ENCODE measurements around the gene NGDN.

The NGDN gene

GRCh38 chr14:23441076-23441475 lies 28.4 kb upstream of the NGDN start:
- no peaks in the 10 kb centered on the region for H4K20me1 ChIP-seq (ENCODE audit: low read depth, low read length)

GRCh38 chr14:23442721-23443356 lies 26.7 kb upstream of the NGDN start:
- Histone ChIP-seq H3K4me2 (ENCODE audit: low read depth, low read length, poor library complexity, severe bottlenecking) (no peak overlapping the region), H3K79me2 (ENCODE audit: insufficient read depth, low read length) (no peaks in the 10 kb centered on the region), H3K27me3 (ENCODE audit: low read length) (no peaks in the 10 kb centered on the region)

More at GRCh38 chr14:23441076-23441475, 28.4 kb upstream of the NGDN start:
- Histone ChIP-seq H3K4me2 (ENCODE audit: low read depth, low read length, poor library complexity, severe bottlenecking) (no peak overlapping the region), H3K9me3 (ENCODE audit: insufficient read depth, low read length) (no peaks in the 10 kb centered on the region), H3K36me3 (ENCODE audit: low read length) (no peaks in the 10 kb centered on the region), H3K4me3 (ENCODE audit: insufficient read depth, low read length, poor library complexity, severe bottlenecking) (no peak overlapping the region), H3K9ac (ENCODE audit: low read length) (no peak overlapping the region), H3K9me2 (replicated peaks; ENCODE audit: insufficient read depth, low read length) (no peaks in the 10 kb centered on the region), H3K79me2 (ENCODE audit: insufficient read depth, low read length) (no peaks in the 10 kb centered on the region), H3K27me3 (ENCODE audit: low read length) (no peaks in the 10 kb centered on the region), H3K27ac (ENCODE audit: low read depth, low read length) (no peak overlapping the region), H3F3A (ENCODE audit: insufficient read depth) (no peaks in the 10 kb centered on the region), H2AFZ (ENCODE audit: low read depth, low read length, severe bottlenecking) (no peak overlapping the region)
- TF ChIP-seq EZH2phosphoT487 (conservative IDR thresholded peaks at IDR 0.05; ENCODE audit: low read length) (no peak), CTCF (IDR thresholded peaks at IDR 0.05; ENCODE audit: insufficient read depth, low read length, poor library complexity, severe bottlenecking) (no peak)

GRCh38 chr14:23443411-23443812 lies 26.1 kb upstream of the NGDN start:
- TF ChIP-seq EZH2phosphoT487 (conservative IDR thresholded peaks at IDR 0.05; ENCODE audit: low read length) (no peak), CTCF (IDR thresholded peaks at IDR 0.05; ENCODE audit: insufficient read depth, low read length, poor library complexity, severe bottlenecking) (no peak)
- Histone ChIP-seq H3F3A (ENCODE audit: insufficient read depth) (no peaks in the 10 kb centered on the region), H3K79me2 (ENCODE audit: insufficient read depth, low read length) (no peaks in the 10 kb centered on the region), H2AFZ (ENCODE audit: low read depth, low read length, severe bottlenecking) (no peak overlapping the region), H3K9ac (ENCODE audit: low read length) (no peak overlapping the region), H3K9me2 (replicated peaks; ENCODE audit: insufficient read depth, low read length) (no peaks in the 10 kb centered on the region), H3K36me3 (ENCODE audit: low read length) (no peaks in the 10 kb centered on the region), H3K27ac (ENCODE audit: low read depth, low read length) (no peak overlapping the region), H3K27me3 (ENCODE audit: low read length) (no peaks in the 10 kb centered on the region), H3K4me3 (ENCODE audit: insufficient read depth, low read length, poor library complexity, severe bottlenecking) (no peak overlapping the region), H3K9me3 (ENCODE audit: insufficient read depth, low read length) (no peaks in the 10 kb centered on the region), H4K20me1 (ENCODE audit: low read depth, low read length) (no peaks in the 10 kb centered on the region), H3K4me2 (ENCODE audit: low read depth, low read length, poor library complexity, severe bottlenecking) (no peak overlapping the region)

More at GRCh38 chr14:23442721-23443356, 26.7 kb upstream of the NGDN start:
- TF ChIP-seq CTCF (IDR thresholded peaks at IDR 0.05; ENCODE audit: insufficient read depth, low read length, poor library complexity, severe bottlenecking) (no peak), EZH2phosphoT487 (conservative IDR thresholded peaks at IDR 0.05; ENCODE audit: low read length) (no peak)
- no peak overlapping the region for H2AFZ ChIP-seq (ENCODE audit: low read depth, low read length, severe bottlenecking)
- no peak overlapping the region for H3K9ac ChIP-seq (ENCODE audit: low read length)
- no peak overlapping the region for H3K4me3 ChIP-seq (ENCODE audit: insufficient read depth, low read length, poor library complexity, severe bottlenecking)
- no peaks in the 10 kb centered on the region for H3K9me3 ChIP-seq (ENCODE audit: insufficient read depth, low read length)
- H3K9me2 ChIP-seq (replicated peaks; ENCODE audit: insufficient read depth, low read length) = no peaks in the 10 kb centered on the region
- H4K20me1 ChIP-seq (ENCODE audit: low read depth, low read length) = no peaks in the 10 kb centered on the region
- no peak overlapping the region for H3K27ac ChIP-seq (ENCODE audit: low read depth, low read length)
- H3K36me3 ChIP-seq (ENCODE audit: low read length) = no peaks in the 10 kb centered on the region
- H3F3A ChIP-seq (ENCODE audit: insufficient read depth) = no peaks in the 10 kb centered on the region

Data from SU-DHL-6 (cell line).